Amygdala (tissue), 56 donors: Measurements from ENCODE around the gene FSIP1.

Experiments
- DNase-seq, 56 donors: peaks; one replicate each; lab custom pipeline; 2025; lab: John Stamatoyannopoulos, UW

FSIP1 gene

GRCh38 chr15:39792844-39793335 is 10.2 kb upstream of the FSIP1 start:
- no peak for DNase-seq

- DNase-seq: no peak
These were observed 9.6 kb upstream of the FSIP1 start for GRCh38 chr15:39792025-39792843.

DNA sequence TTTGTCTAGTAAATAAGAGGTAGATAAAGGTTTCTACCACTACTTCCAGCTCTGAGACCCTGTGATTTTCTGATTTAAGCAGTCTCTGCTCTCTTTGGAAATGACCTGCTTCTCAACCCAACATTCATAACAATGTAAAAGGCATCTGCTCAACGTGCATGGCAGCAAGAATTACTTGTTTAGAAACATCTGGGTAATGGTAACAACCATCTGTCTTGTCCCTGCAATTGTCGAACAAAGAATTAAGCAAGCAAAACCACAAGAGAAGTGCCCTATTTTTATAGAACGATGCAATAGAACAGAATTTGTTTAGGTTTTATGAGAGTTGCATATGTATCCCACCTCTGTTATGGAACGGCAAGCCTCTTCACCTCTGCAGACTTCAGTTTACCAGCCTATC is 7.1 kb upstream of the FSIP1 start:
- DNase-seq: no peak

DNA sequence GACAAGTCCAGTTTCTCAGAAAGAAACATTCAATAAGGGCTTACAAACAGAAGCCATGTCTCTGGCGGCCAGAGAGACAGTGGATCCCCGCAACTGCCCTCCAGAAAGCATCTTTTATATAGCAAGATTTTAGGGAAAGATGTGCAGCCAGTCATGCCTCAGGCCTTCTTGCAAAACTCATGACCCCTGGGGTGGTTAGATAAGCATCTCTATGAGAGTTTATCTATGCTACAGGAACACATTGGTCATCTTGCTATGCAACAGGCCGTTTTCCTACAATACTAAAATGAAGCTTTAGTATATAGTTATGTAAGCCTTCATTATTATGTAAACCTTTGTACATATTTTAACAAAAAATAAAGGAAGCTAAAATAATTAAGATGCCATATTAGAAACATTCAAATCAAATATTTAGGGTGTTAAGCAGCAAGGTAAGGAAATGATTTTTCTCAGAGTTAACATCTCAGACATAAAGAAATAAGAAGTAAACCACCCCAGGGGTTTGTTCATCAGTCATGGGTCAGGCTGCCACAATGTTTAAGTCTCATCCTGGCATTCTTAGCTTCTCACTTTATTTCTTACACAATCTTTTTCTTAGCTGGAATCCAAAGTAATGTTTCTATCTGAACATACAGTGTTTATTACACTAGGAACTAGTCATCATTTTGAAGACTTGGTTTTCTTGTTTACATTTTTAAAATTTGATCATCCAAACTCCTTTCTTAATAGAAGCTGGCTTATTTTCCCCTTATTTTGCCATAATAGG is 6.3 kb upstream of the FSIP1 start:
- DNase-seq: no peak

GRCh38 chr15:39788108-39788507 is 5.5 kb upstream of the FSIP1 start:
- DNase-seq: no peak

GRCh38 chr15:39787479-39787878 is 4.8 kb upstream of the FSIP1 start:
- no peak for DNase-seq

- peak in 3 of 56 donors; percentile 12 to 21 (median 17) for DNase-seq
These were observed 3.9 kb upstream of the FSIP1 start for GRCh38 chr15:39786447-39787056.

DNA sequence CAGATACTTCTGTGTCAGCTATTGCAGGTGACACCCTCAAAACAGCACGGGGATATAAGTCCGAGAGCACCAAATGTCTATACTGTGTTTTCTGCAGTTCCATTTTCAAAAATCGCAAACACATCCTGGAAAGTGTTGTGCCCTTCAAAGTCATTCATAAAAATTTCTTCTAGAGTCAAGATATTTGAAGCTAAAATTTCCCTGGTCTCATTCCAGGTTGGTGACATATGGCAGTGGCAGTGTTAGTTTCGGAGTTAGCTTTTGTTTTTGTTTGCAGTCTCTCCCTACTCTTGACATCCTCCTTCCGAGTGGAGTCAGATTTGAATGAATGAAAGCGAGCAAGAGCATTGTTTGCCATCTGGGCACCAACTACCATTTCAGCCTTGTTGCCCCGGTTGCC is 3.2 kb upstream of the FSIP1 start:
- no peak for DNase-seq

- DNase-seq: no peak
These were observed 2.5 kb upstream of the FSIP1 start for GRCh38 chr15:39785139-39785538.

- DNase-seq: no peak
These were observed 2.0 kb upstream of the FSIP1 start for GRCh38 chr15:39784638-39785037.

- no peak for DNase-seq
These were observed 1.5 kb upstream of the FSIP1 start for GRCh38 chr15:39784125-39784524.

- no peak for DNase-seq
These were observed 691 bp upstream of the FSIP1 start for GRCh38 chr15:39783244-39783820.

GRCh38 chr15:39781967-39782302 is 706 bp downstream of the FSIP1 start:
- DNase-seq: no peak

- DNase-seq: no peak
These were observed 1.3 kb downstream of the FSIP1 start for GRCh38 chr15:39781147-39781966.

GRCh38 chr15:39778021-39778420 is 4.6 kb downstream of the FSIP1 start:
- DNase-seq: no peak

DNA sequence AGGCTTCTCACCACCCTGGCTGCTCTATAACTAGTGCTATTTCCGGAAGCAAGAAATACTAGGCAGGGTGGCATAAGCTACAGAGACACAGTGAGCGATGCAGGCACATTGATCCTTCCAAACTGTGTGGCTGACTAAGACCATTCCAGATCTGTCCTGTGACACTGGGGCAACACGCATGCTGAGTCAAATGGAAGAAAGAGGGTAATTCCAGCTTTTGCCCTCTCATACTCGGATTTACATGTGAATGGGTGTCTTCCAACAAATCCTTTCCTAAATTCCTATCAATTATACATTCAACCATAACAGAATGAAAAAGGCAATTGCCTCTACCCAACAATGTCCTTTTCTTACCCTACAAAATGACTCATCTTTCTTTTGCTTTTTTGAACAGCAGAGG is 5.1 kb downstream of the FSIP1 start:
- no peak for DNase-seq

- DNase-seq: no peak
These were observed 6.6 kb downstream of the FSIP1 start for GRCh38 chr15:39776068-39776467.

GRCh38 chr15:39774688-39775267 is 7.9 kb downstream of the FSIP1 start:
- DNase-seq: no peak

GRCh38 chr15:39770748-39771689 is 11.6 kb downstream of the FSIP1 start:
- DNase-seq: peak in 1 of 56 donors; percentile 9
